ENCODE measurements around the gene C20orf202.
"Not testable (repeated sequence)": the region's sequence is repeated elsewhere in the genome, so short reads cannot be mapped to it uniquely, and the experiment has no call there.

The C20orf202 gene

GRCh38 chr20:1212023-1212422 lies 8.8 kb downstream of the C20orf202 start:
- DNase-seq, result no peak

GRCh38 chr20:1212607-1213396 lies 9.5 kb downstream of the C20orf202 start:
- DNase-seq, result peak; percentile 63 to 69

- DNase-seq, result no peak
Measured at GRCh38 chr20:1214838-1215261, 11.6 kb downstream of the C20orf202 start.

GRCh38 chr20:1215386-1216170 lies 12.3 kb downstream of the C20orf202 start:
- DNase-seq, result peak in 1 of 2 donors; percentile 25

GRCh38 chr20:1216527-1217427 lies 13.5 kb downstream of the C20orf202 start:
- not testable (repeated sequence) for DNase-seq

GRCh38 chr20:1222750-1223149 lies 19.5 kb downstream of the C20orf202 start:
- DNase-seq, result not testable (repeated sequence)

- DNase-seq, result no peak
Measured at GRCh38 chr20:1224205-1224890, 21.1 kb downstream of the C20orf202 start.

- no peak for DNase-seq
Measured at GRCh38 chr20:1225263-1225782, 22.1 kb downstream of the C20orf202 start.

GRCh38 chr20:1225783-1226654 lies 22.8 kb downstream of the C20orf202 start, which contains the start of gene RAD21L1:
TSS of gene RAD21L1 (plus strand) at chr20:1226044. CDS start at chr20:1228454, 2,410 bp downstream.
- DNase-seq, result peak; percentile 75 to 79

GRCh38 chr20:1229541-1229940 lies 26.3 kb downstream of the C20orf202 start:
- DNase-seq, result no peak

- no peak for DNase-seq
Measured at GRCh38 chr20:1232286-1233111, 29.2 kb downstream of the C20orf202 start.

- no peak for DNase-seq
Measured at GRCh38 chr20:1240549-1240948, 37.3 kb downstream of the C20orf202 start.

GRCh38 chr20:1241456-1241855 lies 38.2 kb downstream of the C20orf202 start:
- DNase-seq, result no peak

GRCh38 chr20:1242099-1242498 lies 38.8 kb downstream of the C20orf202 start:
- no peak for DNase-seq

- DNase-seq, result no peak
Measured at GRCh38 chr20:1242530-1242929, 39.3 kb downstream of the C20orf202 start.

GRCh38 chr20:1245578-1245977 lies 42.3 kb downstream of the C20orf202 start:
- DNase-seq, result no peak

GRCh38 chr20:1247689-1248088 lies 44.4 kb downstream of the C20orf202 start:
- DNase-seq, result no peak

GRCh38 chr20:1250282-1250681 lies 47.0 kb downstream of the C20orf202 start:
- not testable (repeated sequence) for DNase-seq

- DNase-seq, result no peak
Measured at GRCh38 chr20:1252416-1252815, 49.2 kb downstream of the C20orf202 start.

- no peak for DNase-seq
Measured at GRCh38 chr20:1254254-1254653, 51.0 kb downstream of the C20orf202 start.
